Endometrium (tissue), 2 donors: ENCODE measurements around the gene ARHGEF37.
A peak's percentile ranks its signal among the peaks of the same experiment; 100 is the strongest.

Experiments
- FAIRE-seq: peaks from 2 replicates; lab custom pipeline; 2012; peaks lifted over from hg19 to GRCh38; lab: Jason Lieb, UNC
- donor health status: control.
- donor health status: control.

Gene ARHGEF37

DNA sequence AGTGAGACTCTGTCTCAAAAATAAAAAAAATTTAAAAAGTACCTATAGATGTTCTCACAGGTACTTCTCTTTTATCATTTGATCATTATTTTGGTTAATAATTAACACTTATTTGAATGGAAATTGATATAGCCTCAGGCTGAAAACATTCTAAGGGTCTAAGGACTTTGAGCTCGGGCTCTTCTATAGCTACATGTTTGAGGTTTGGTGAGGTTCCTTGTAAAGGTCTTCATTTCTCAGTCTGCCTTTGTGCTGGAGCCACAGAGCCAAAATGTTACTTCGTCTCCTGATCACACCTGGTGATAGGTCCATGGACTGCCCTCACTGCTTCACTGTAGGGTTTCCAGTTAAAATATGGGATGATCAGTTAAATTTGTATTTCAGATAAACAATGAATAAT, 22.6 kb downstream of the ARHGEF37 start:
- FAIRE-seq: no peak

- FAIRE-seq: no peak
These were observed 23.0 kb downstream of the ARHGEF37 start for GRCh38 chr5:149604321-149604720.

DNA sequence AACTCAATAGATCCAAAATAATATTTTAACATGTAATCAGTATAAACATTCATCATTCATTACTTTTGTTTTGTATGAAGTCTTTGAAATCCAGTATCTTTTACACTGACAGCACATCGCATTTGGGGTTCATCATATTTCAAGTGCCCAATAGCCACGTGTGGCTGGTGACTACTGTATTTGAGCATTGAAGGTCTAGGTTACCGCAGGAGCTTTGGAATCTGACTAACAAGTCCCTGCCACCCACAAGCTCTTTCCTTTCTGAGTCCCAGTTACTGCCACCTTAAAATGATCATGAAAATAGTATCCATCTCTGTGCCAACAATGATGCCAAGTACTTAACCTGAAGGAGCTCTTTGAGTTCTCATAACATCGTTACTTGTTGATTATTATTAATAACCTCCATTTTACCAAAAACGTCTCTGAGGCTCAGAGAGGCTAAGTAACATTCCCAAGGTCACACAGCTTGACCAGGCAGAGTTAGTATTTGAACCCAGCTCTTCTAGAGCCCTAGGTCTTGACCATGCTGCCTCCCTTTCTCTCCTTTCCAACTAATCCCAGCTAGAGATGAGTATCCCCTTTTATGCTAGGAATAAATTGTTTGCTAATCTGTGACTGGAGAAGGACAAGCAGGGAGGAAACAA, 24.2 kb downstream of the ARHGEF37 start:
- FAIRE-seq: no peak

- FAIRE-seq: no peak
These were observed 24.9 kb downstream of the ARHGEF37 start for GRCh38 chr5:149605998-149606724.

DNA sequence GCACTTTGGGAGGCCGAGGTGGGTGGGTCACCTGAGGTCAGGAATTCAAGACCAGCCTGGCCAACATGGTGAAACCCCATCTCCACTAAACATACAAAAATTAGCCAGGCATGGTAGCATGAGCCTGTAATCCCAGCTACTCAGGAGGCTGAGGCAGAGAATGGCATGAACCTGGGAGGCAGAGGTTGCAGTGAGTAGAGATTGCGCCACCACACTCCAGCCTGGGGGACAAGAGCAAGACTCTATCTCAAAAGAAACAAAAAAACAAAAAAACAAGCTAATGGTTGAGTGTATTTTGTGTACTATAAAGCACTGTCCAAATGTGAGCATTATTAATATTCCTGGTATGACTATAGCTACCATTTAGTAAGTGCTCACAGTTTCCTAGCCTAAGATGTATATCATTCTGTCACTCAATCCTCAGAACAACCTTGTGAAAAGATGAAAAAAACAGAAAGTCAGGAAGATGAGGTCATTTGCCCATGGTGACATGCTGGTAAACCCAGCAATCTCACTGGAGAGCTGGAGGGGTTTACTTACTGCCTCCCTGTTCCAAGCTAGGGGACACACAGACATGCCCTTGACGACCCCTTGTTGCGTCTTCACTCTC, 27.7 kb downstream of the ARHGEF37 start:
- no peak for FAIRE-seq

- no peak for FAIRE-seq
These were observed 28.4 kb downstream of the ARHGEF37 start for GRCh38 chr5:149609640-149610219.

GRCh38 chr5:149610589-149611255, 29.4 kb downstream of the ARHGEF37 start:
- no peak for FAIRE-seq

DNA sequence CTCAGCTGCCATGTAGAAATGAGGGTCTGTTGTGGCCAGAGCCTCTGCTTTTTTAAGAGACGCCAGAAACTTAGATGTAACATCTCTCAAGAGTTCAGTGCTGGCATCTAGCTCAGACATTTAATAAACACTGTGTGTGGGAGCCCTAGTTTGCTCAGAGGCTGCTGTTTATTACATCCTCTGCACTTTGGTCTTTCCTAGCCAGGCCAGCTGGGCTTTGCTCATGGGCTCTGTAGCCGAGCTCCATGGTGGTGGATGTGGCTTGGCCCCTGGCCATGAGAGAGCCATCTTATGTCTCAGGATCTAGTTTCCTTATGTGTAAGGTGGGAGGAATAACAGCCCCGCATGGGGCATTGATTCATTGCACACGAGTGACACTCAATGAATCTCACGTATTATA, 30.0 kb downstream of the ARHGEF37 start:
- FAIRE-seq: peak; percentile 8

- no peak for FAIRE-seq
These were observed 33.0 kb downstream of the ARHGEF37 start for GRCh38 chr5:149614034-149614907.

- FAIRE-seq: no peak
These were observed 34.7 kb downstream of the ARHGEF37 start for GRCh38 chr5:149615976-149616375.

DNA sequence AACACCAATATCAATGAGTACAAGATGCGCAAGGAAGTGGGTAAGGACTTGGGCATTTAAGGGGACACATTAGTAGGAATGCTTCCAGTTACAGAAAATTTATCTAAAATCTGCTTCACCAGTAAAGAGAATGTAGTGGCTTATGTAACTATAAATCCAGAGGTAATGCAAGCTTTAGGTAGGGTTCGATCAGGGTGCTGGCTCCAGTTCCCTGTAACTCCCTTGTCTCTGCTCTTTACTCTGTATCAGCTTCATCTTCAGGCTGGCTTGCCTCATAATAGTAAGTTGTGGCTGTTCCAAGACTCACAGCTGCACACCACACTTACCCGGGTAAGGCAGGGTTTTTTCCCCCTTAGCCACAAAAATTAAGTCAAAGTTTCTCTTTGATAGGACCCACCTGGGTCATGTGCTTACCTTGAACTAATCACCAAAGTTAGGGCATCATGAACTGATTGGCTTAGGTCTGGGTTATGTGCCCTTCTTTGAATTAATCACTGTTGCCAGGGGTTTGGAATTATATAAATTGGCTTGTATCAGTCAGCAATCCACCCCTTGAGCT, 35.5 kb downstream of the ARHGEF37 start:
- FAIRE-seq: no peak

DNA sequence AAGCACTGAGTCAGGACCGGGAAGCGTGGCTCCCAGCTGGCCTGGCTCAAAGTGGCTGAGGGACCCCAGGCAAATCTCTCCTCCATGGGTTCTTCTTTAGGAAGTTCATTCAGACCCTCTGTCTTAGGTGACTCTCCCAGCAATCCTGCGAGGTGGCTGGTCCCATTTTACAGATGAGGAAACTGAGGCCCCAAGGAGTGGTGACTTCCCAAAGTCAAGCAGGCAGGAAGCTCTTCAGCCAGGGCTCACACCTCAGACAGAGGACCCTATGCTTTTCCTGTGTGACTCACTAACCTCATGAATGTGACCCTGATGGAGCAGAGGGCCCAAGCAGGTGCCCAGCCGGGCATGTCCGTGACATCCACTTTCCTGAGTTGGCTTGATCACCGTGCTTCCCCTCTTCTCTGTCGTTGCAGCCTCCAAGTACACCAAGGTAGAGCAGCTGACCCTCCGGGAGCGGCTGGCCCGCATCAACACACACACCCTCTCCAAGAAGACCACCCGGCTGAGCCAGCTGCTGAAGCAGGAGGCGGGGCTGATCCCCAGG, 36.5 kb downstream of the ARHGEF37 start:
- no peak for FAIRE-seq

GRCh38 chr5:149618581-149619248, 37.4 kb downstream of the ARHGEF37 start:
- no peak for FAIRE-seq

- FAIRE-seq: no peak
These were observed 40.3 kb downstream of the ARHGEF37 start for GRCh38 chr5:149621415-149622098.

DNA sequence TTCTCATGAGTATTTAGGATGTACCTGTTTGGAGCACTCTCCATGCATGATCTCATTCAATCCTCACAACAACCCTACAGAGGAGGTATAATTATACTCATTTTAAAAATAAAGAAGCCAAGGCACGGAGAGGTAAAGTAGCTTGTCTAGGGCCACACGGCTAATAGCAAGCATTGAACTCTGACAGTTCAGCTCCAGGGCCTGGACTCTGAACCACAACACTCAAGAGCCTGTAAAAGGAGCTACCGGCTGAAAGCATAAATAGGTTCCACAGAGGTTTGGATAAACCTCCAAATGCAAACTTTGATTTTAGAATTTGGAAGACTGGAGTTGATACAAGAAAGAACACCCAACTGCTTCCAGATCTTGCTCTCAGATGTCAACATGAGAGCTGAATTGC, 41.2 kb downstream of the ARHGEF37 start:
- FAIRE-seq: no peak

- FAIRE-seq: no peak
These were observed 42.2 kb downstream of the ARHGEF37 start for GRCh38 chr5:149623473-149623872.

- no peak for FAIRE-seq
These were observed 45.8 kb downstream of the ARHGEF37 start for GRCh38 chr5:149627070-149627469.

- no peak for FAIRE-seq
These were observed 46.9 kb downstream of the ARHGEF37 start for GRCh38 chr5:149628221-149628620.

DNA sequence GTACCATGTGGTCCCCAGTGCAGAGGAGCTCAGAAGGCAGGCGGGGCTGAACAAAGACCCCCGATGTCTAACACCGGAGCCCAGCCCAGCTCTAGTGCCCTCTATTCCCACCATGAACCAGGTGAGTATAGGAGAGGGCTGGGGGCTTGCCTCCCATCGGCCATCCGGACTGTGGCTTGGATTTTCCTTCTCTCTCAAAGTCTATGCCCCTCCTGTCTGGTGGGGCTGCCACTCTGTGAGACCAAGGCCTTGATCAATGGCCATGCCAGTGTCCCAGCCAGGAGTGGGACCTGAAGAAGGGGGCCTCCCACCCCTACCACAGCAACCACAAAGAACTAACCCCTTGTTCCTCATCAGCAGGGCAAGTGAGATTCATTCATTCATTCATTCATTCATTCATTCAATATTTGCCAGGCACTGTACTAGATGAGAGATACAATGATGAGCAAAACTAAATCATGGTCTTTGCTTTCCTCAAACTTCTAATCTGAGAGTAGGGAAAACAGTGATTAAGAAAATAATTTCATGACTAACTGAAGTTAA, 47.6 kb downstream of the ARHGEF37 start:
- no peak for FAIRE-seq
